Loucy (cell line): ENCODE results near the gene PSG1.
A peak's percentile ranks its signal among the peaks of the same experiment; 100 is the strongest.
"Not testable (repeated sequence)": the region's sequence is repeated elsewhere in the genome, so short reads cannot be mapped to it uniquely, and the experiment has no call there.

Experiments used
- CTCF ChIP-seq: fragments of 200-600 bp; sonication (generic); conservative IDR thresholded peaks from 2 replicates; pipeline ENCODE4 v1.5.1; 2014; ENCODE audit warnings: mild to moderate bottlenecking, antibody characterized with exemption, low read length
- EZH2phosphoT487 ChIP-seq: fragments of 200-600 bp; IDR thresholded peaks from 2 replicates; pipeline ENCODE4 v1.6.1; 2018; ENCODE audit warnings: antibody characterized with exemption, mild to moderate bottlenecking, moderate library complexity, borderline replicate concordance

- TF ChIP-seq CTCF, result peak; percentile 59
- not testable (repeated sequence) for TF ChIP-seq EZH2phosphoT487
These were observed 43.6 kb upstream of the PSG1 start for GRCh38 chr19:42923106-42923505.
